GM19035 (cell line): ENCODE results near the gene DEXI.

Experiments
- ATAC-seq: cut with Tn5 transposase; IDR thresholded peaks from one replicate; pipeline ENCODE4 v1.9.1; 2021; ENCODE audit not compliant: unreplicated experiment

The DEXI gene

GRCh38 chr16:10942352-10943063 lies at the start of gene DEXI:
TSS of gene DEXI (minus strand) at chr16:10942468. CDS start at chr16:10942005, 463 bp downstream.
- peak; percentile 65 for ATAC-seq

DNA sequence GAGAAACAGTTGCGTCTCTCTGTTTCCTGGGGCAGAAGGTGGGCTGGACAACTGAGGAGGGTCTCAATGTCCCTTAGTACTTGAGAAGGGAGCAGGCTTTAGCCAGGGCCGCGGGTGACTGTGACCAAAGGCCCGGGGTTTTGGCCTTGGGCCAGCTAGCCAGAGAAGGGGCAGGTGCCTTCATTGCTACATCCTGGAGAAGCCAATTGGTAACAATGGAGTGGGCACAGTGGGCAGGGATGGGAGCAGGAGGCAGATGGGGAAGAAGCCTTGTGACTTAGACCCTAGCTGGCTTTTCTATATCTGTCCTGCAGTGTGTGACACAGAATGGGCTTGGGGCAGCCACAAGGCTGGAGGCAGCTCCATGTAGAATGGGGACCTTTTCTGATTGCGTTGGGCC lies 48.1 kb upstream of the DEXI start:
- ATAC-seq: no peak

GRCh38 chr16:10989559-10989958 lies 47.3 kb upstream of the DEXI start:
- ATAC-seq: no peak

- no peak for ATAC-seq
Observed at GRCh38 chr16:10988879-10989278, 46.6 kb upstream of the DEXI start.

GRCh38 chr16:10988164-10988803 lies 46.0 kb upstream of the DEXI start:
- ATAC-seq: no peak

DNA sequence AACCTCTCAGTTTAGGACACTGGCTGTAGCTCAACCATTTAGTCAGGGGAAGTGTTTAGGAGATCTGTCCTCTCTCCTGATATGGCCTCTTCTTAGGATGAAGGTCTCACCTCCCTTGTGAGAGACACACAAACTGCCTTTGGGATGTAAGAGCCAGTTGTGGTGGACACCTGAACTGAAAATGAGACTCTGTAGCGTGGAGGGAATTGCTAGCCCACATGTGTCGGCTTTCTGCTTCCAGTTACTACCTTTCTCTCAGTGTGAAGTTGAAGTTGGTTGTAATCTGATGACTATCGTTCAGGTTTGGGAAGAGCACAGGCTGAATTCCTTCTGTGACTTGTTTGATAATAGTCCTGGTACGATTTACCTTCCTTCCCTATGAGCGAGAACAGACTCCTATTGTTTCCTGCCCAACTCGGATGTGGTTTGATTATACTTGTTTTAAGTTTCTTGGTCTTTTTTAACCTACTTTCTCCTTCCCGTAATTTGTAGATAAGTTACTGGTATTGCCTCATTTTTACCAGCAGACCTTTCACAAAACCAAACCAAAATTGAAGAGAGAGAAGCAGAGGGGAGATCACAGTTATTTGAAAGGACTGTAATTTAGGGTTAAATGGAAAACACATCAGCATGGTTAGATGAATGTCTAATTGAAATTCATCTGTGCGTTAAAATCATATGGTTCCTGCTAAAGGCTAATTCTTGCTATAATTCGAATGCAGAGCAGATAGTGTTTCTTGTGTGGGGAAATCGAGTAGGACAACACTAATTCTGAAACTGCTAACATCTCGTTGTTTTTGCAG lies 45.3 kb upstream of the DEXI start:
- no peak for ATAC-seq

GRCh38 chr16:10984509-10984908 lies 42.2 kb upstream of the DEXI start:
- ATAC-seq: no peak

- ATAC-seq: no peak
Observed at GRCh38 chr16:10983159-10983558, 40.9 kb upstream of the DEXI start.

DNA sequence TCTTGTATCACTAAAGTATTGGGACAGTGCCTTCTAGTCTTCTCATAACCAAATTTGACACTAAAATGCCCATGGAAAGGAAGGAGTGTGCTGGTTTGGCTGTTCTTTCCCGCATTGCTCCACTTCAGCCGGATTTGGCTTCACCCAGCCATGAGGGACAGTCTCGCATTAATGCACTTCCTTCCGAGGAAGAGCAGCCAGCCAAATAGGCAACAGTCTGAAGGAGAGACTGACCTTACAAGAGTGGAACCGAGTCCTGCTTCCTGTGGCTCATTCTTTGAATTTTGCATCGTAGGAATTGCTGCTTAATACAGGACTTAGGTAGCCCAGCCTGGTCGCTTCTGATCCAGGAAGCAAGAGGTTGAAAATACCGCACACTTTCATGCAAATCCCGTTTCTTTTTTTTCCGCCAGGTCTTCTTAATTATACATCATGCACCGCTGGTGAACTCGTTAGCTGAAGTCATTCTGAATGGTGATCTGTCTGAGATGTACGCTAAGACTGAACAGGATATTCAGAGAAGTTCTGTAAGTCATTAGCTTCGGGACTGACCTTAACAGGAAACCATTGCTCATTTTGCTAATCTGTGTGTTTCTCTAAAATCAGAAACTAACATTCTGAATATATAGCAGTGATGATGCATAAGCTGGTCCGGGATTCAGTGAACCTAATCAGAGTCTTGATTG lies 40.3 kb upstream of the DEXI start:
- peak; percentile 8 for ATAC-seq

- peak; percentile 72 for ATAC-seq
Observed at GRCh38 chr16:10981697-10982216, 39.5 kb upstream of the DEXI start.

DNA sequence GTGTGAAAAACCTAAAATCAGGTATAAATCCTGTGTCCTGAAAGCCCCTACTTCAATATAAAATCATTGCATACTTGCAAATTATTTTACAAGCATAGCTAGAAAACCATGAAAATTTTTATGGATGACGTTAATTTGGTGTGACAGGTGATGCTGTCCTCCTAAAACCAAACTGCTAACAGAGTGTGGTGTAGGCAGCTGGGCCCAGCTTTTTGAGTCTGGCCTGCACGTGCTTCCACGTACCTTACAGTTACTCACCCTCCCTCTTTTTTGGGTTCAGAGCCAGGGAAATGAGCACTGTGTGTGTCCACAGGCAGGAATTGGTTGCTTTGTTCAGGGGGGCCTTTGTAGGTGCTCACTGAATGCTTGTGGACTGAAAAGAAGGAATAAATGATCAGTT lies 38.5 kb upstream of the DEXI start:
- no peak for ATAC-seq

DNA sequence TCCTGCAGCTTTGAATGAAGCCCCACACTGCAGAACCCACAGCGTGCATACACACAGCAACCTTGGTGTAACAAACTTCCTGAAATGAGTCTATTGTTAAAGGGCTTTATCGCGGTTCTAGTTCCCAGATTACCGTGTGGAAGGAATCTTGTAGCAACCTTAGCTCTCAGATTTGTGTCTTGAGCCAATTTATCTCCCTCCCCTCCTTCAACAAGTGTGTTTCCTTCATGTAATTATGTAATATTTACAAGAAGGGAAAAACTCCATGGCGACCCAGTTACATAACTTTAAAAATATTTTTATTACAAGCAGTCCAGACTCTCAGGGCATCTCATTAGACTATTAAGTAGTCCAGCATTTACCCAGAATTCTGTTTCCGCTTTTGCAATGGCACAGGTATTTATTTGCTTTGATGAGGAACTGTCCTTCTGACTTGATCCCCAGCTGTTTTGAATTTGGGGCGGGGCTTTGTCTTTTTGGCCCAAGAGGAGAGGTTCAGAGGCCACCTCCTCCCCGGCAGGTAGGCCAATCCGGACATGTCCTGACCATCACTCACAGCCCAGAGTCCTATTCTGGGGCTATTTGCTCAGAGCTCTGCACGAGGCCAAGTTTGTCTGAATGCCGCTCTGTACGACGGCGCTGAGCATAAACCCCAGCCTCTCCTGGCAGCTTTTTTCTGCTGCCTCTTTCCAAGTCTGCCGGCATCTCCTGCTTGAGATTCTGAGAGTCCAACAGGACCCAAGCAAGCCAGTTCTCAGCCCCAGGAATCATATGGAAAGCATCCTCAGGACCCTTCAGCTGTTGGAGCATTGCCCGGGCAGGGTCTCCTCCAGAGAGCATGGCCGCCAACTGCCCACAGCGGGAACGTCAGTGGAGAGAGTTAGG lies 37.7 kb upstream of the DEXI start:
- ATAC-seq: no peak

DNA sequence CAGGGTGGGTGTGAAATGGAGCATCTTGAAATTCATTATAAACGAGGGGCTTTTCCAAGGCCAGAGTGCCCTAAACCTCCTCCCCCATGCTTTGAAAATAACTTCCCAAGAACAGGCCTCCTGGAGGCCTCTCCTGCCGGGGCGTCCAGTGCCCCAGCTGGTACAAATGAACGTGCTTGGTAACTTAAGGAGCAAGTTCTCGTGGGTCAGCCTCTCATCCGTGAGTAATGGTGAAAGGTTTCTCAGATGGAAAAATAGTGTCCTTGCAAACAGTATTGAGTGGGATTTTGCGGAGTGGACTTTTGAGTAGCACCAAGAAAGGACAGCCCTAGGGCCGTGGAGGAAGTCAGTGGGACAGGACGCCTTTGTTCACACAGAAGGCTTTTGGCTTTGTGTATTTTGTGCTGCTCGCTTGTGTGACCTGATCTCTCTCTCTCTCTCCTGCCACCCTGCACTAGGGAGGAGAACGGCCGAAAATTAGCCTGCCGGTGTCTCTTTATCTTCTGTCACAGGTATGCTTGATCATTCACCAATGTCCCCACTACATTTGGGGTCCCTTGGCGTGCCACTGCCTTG lies 36.7 kb upstream of the DEXI start:
- ATAC-seq: no peak

GRCh38 chr16:10978124-10978523 lies 35.9 kb upstream of the DEXI start:
- no peak for ATAC-seq

GRCh38 chr16:10976634-10977033 lies 34.4 kb upstream of the DEXI start:
- ATAC-seq: no peak

DNA sequence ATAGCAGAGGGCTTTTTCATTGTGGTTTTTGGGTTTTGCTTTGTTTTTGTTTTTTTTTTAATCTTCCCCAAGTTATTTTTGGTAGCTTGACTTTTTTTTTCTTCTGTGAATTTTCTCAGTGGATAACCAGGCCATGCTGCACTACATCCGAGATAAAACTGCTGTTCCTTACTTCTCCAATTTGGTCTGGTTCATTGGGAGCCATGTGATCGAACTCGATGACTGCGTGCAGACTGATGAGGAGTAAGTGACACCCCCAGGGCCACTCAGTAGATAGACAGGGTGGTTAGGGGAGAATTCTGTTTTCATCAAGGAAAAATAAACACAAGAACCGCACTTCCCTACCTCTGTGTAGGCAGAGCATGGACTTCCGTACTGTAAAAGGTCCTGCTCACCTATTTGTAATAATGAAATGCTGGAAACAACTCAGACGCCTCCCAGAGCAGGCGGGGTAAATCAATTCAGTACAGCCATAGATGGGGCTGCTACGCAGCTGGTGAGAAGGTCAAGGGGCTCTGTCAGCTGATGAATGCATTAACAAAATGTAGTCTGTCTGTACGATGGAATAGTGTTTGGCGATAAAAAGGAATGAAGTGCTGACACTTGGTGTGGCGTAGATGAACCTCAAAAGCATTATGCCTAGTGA lies 30.7 kb upstream of the DEXI start:
- no peak for ATAC-seq

DNA sequence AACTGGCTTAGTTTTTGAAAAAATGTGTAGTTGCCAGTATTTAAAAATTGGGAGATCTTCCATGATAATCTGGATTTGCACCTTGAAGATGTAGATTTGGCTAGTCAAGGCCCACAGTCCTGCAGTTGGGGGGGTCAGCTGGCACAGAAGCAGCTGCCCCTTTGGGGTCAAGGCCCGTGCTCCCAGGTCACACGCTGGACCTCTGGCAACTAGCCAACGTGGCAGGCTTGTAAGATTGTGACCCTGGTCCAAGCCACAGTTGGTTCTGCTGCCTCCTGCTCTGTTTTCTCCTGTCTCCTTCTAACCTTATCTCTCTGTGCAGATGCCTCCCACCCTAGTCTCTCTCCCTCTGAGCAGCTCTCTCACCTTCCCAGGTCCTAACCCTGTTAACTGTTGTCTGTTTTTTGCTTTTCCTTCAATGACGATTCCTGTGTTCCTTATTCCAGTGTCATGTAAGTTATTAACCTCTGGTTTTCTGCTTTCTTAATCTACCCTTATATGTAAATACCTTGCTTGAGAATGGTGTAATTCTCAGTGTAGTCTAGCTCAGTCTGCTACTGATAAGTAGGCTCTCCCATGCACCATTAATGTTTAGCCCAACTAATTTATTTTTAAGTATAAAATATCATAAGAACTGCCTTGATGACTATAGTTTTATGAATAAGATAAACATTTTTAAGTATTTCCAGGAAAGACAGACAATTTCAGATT lies 30.0 kb upstream of the DEXI start:
- ATAC-seq: no peak

GRCh38 chr16:10971560-10971961 lies 29.3 kb upstream of the DEXI start:
- ATAC-seq: no peak

- ATAC-seq: no peak
Observed at GRCh38 chr16:10970065-10970464, 27.8 kb upstream of the DEXI start.
